Fibroblast of skin of right quadriceps (primary cell): ENCODE results near the gene CNTNAP2.
"Not testable (repeated sequence)": the region's sequence is repeated elsewhere in the genome, so short reads cannot be mapped to it uniquely, and the experiment has no call there.

Experiments used
- DNase-seq: peaks from one replicate; pipeline ENCODE4 v3.0.0-alpha.2; 2013

Gene CNTNAP2

GRCh38 chr7:147595042-147595441 is 1478.4 kb downstream of the CNTNAP2 start:
- DNase-seq: peak; percentile 21

GRCh38 chr7:147598687-147599086 is 1482.1 kb downstream of the CNTNAP2 start:
- DNase-seq: not testable (repeated sequence)

GRCh38 chr7:147605323-147605722 is 1488.7 kb downstream of the CNTNAP2 start:
- DNase-seq: no peak

- no peak for DNase-seq
These were observed 1490.7 kb downstream of the CNTNAP2 start for GRCh38 chr7:147607157-147607800.

- DNase-seq: no peak
These were observed 1494.8 kb downstream of the CNTNAP2 start for GRCh38 chr7:147611431-147611830.

GRCh38 chr7:147635288-147635687 is 1518.7 kb downstream of the CNTNAP2 start:
- no peak for DNase-seq

- DNase-seq: no peak
These were observed 1520.0 kb downstream of the CNTNAP2 start for GRCh38 chr7:147636553-147636952.

GRCh38 chr7:147638566-147638965 is 1522.0 kb downstream of the CNTNAP2 start:
- no peak for DNase-seq

GRCh38 chr7:147639037-147639436 is 1522.4 kb downstream of the CNTNAP2 start:
- no peak for DNase-seq

GRCh38 chr7:147639751-147640150 is 1523.2 kb downstream of the CNTNAP2 start:
- no peak for DNase-seq

- DNase-seq: no peak
These were observed 1524.2 kb downstream of the CNTNAP2 start for GRCh38 chr7:147640821-147641220.

- DNase-seq: no peak
These were observed 1530.0 kb downstream of the CNTNAP2 start for GRCh38 chr7:147646568-147646967.

- DNase-seq: no peak
These were observed 1534.4 kb downstream of the CNTNAP2 start for GRCh38 chr7:147650991-147651390.

GRCh38 chr7:147651601-147652000 is 1535.0 kb downstream of the CNTNAP2 start:
- no peak for DNase-seq

- DNase-seq: no peak
These were observed 1536.9 kb downstream of the CNTNAP2 start for GRCh38 chr7:147653456-147653855.

GRCh38 chr7:147658392-147658967 is 1541.9 kb downstream of the CNTNAP2 start:
- DNase-seq: no peak

GRCh38 chr7:147659036-147659995 is 1542.7 kb downstream of the CNTNAP2 start:
- DNase-seq: no peak

GRCh38 chr7:147664541-147664940 is 1547.9 kb downstream of the CNTNAP2 start:
- no peak for DNase-seq

GRCh38 chr7:147670759-147671158 is 1554.2 kb downstream of the CNTNAP2 start:
- no peak for DNase-seq

- DNase-seq: no peak
These were observed 1558.1 kb downstream of the CNTNAP2 start for GRCh38 chr7:147674705-147675104.

- DNase-seq: no peak
These were observed 1562.3 kb downstream of the CNTNAP2 start for GRCh38 chr7:147678943-147679342.

- no peak for DNase-seq
These were observed 1564.9 kb downstream of the CNTNAP2 start for GRCh38 chr7:147681530-147681929.

GRCh38 chr7:147700702-147701101 is 1584.1 kb downstream of the CNTNAP2 start:
- DNase-seq: no peak

GRCh38 chr7:147707926-147708325 is 1591.3 kb downstream of the CNTNAP2 start:
- DNase-seq: no peak
